ENCODE data around the gene IQGAP2.
"Not testable (repeated sequence)": the region's sequence is repeated elsewhere in the genome, so short reads cannot be mapped to it uniquely, and the experiment has no call there.

IQGAP2 gene

GRCh38 chr5:76514292-76514691 is 111.2 kb downstream of the IQGAP2 start:
- TF ChIP-seq CTCF (IDR thresholded peaks at IDR 0.05; ENCODE audit: borderline replicate concordance, insufficient read depth, low read depth, low read length) = no peak
- no peak overlapping the region for H3K4me3 ChIP-seq (ENCODE audit: low read depth, low read length)

- no peak for TF ChIP-seq CTCF (IDR thresholded peaks at IDR 0.05; ENCODE audit: borderline replicate concordance, insufficient read depth, low read depth, low read length)
- no peak overlapping the region for H3K4me3 ChIP-seq (ENCODE audit: low read depth, low read length)
These were observed 111.6 kb downstream of the IQGAP2 start for GRCh38 chr5:76514713-76515112.

GRCh38 chr5:76517334-76517733 is 114.2 kb downstream of the IQGAP2 start:
- TF ChIP-seq CTCF (IDR thresholded peaks at IDR 0.05; ENCODE audit: borderline replicate concordance, insufficient read depth, low read depth, low read length) = no peak
- H3K4me3 ChIP-seq (ENCODE audit: low read depth, low read length) = no peak overlapping the region

- H3K4me3 ChIP-seq (ENCODE audit: low read depth, low read length) = not testable (repeated sequence)
These were observed 115.2 kb downstream of the IQGAP2 start for GRCh38 chr5:76518246-76518645.

GRCh38 chr5:76521240-76521758 is 118.2 kb downstream of the IQGAP2 start:
- no peak overlapping the region for H3K4me3 ChIP-seq (ENCODE audit: low read depth, low read length)
- no peak for TF ChIP-seq CTCF (IDR thresholded peaks at IDR 0.05; ENCODE audit: borderline replicate concordance, insufficient read depth, low read depth, low read length)

GRCh38 chr5:76522103-76522935 is 119.2 kb downstream of the IQGAP2 start:
- no peak for TF ChIP-seq CTCF (IDR thresholded peaks at IDR 0.05; ENCODE audit: borderline replicate concordance, insufficient read depth, low read depth, low read length)

GRCh38 chr5:76524101-76524835 is 121.2 kb downstream of the IQGAP2 start:
- TF ChIP-seq CTCF (IDR thresholded peaks at IDR 0.05; ENCODE audit: borderline replicate concordance, insufficient read depth, low read depth, low read length) = no peak
- no peak overlapping the region for H3K4me3 ChIP-seq (ENCODE audit: low read depth, low read length)

More at GRCh38 chr5:76522103-76522935, 119.2 kb downstream of the IQGAP2 start:
- no peak overlapping the region for H3K4me3 ChIP-seq (ENCODE audit: low read depth, low read length)

Measured in GM12875 (cell line).